Endometrial microvascular endothelial cells (primary cell): Measurements from ENCODE around the gene GGCT. TPM values are rescaled to one million over a fixed set of nuclear protein-coding genes. Genes with fewer than 3 reads are reported as not detected.

Source experiments
- in situ Hi-C: cut with HindIII; loops from 2 replicates; pipeline ENCODE4 v1.10.0; 2017; ENCODE audit warnings: low sequenced_read_pairs, low pct_unique_long_range_greater_than_20kb; ENCODE audit errors: inconsistent ontology term
- total RNA-seq: library from RNA; depleted of rRNA; stranded (reverse); fragments of >200 nt; gene quantifications from one replicate; pipeline ENCODE4 v1.2.3, GENCODE V29; 2015; ENCODE audit errors: inconsistent ontology term

The GGCT gene
- total RNA-seq, 1 donor from 2014 or later, result 48.0 TPM

GRCh38 chr7:30448461-30449189 is 56.0 kb downstream of the GGCT start:
- in situ Hi-C loops, result no loop called here

GRCh38 chr7:30447466-30447865 is 57.2 kb downstream of the GGCT start:
- in situ Hi-C loops, result no loop called here

Other genes with a start within 250 kb of the GGCT start
- 7.4 TPM for gene ZNRF2, start 220.2 kb downstream of the GGCT start, total RNA-seq
- 14.1 TPM for gene NOD1, start 26.0 kb downstream of the GGCT start, total RNA-seq
- gene GARS1, start 90.0 kb upstream of the GGCT start, total RNA-seq, result 226 TPM
- gene CRHR2, start 177.6 kb upstream of the GGCT start, total RNA-seq, result not detected
- not detected for gene INMT, start 247.3 kb upstream of the GGCT start, total RNA-seq